ENCODE data around the gene ATAD3B. TPM values are rescaled to one million over a fixed set of nuclear protein-coding genes. Genes with fewer than 3 reads are reported as not detected.
A peak's percentile ranks its signal among the peaks of the same experiment; 100 is the strongest.

The ATAD3B gene
- polyA plus RNA-seq, 1 donor (not counting 4 experiments of a cell fraction or from before 2014, with no cell fraction given), result 20.6 TPM

DNA sequence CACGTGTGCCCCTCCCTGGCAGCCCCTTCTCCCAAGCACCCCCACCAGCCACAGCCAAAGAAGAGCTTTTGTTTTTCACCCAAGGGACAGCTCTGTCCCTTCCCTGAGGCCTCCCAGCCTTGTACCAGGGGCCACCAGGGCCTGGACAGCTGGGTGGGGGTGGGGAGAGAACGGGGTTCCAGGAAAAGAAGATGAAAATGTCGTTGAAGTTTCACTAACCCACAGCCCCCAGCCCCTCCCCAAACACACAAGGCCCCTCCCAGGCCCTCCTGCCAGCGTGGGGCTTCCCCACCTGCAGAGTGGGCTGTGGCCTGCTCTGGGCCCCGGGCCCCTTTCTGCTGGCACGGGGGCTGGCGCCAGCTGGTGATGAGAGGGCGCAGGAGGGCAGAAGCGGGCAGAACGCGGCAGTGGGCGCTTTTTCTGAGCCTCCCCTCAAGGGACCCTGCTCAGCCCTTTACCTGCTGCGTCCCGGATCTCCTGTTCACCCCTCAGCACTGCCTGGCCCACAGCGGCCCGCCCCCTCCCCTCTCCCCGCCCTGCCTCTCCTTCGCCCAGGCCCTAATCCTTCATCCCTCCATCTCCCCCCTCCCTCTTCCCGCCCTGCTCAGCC is 45.0 kb upstream of the ATAD3B start:
- Histone ChIP-seq H3K4me3 (ENCODE audit: control insufficient read depth in 2 of 3, extremely low read depth in 1 of 3, insufficient read depth in 2 of 3, low read depth in 1 of 3, low read length in 3 of 3) (no peak overlapping the region), H3K4me2 (ENCODE audit: control insufficient read depth, extremely low read depth, insufficient read depth, low read depth, low read length) (no peak overlapping the region), H3K36me3 (ENCODE audit: control insufficient read depth in 2 of 2, extremely low read depth in 1 of 2, insufficient read depth in 2 of 2, low read length in 2 of 2) (no peaks in the 10 kb centered on the region), H3K27me3 (ENCODE audit: control insufficient read depth, extremely low read depth, insufficient read depth, low read length) (no peaks in the 10 kb centered on the region), H3K9me3 (ENCODE audit: control insufficient read depth, low read depth, low read length) (no peaks in the 10 kb centered on the region), H3K27ac (ENCODE audit: control insufficient read depth, insufficient read depth, low read length) (no peak overlapping the region), H2AFZ (ENCODE audit: control insufficient read depth, low read length) (no peak overlapping the region), H3K4me1 (ENCODE audit: control insufficient read depth, extremely low read depth, insufficient read depth, low read length) (peaks cover 16% of the 10 kb centered on the region), H3K9ac (ENCODE audit: control insufficient read depth, extremely low read depth, insufficient read depth, low read length) (no peak overlapping the region), H4K20me1 (ENCODE audit: control insufficient read depth, extremely low read depth, insufficient read depth, low read length) (no peaks in the 10 kb centered on the region), H3K9me1 (ENCODE audit: control insufficient read depth, extremely low read depth, insufficient read depth, low read length) (no peaks in the 10 kb centered on the region), H3K79me2 (ENCODE audit: control insufficient read depth, insufficient read depth, low read length) (no peaks in the 10 kb centered on the region)
- DNase-seq (ENCODE audit: low read depth, low spot score) (no peak), FAIRE-seq (no peak)
- dilution Hi-C loops (cut with MboI; ENCODE audit: extremely low pct_ligation_motif_present, low sequenced_read_pairs), result no loop called here
- no peak for TF ChIP-seq EZH2 (IDR thresholded peaks at IDR 0.05; ENCODE audit: low read length)
- TF ChIP-seq, protein P1, sequence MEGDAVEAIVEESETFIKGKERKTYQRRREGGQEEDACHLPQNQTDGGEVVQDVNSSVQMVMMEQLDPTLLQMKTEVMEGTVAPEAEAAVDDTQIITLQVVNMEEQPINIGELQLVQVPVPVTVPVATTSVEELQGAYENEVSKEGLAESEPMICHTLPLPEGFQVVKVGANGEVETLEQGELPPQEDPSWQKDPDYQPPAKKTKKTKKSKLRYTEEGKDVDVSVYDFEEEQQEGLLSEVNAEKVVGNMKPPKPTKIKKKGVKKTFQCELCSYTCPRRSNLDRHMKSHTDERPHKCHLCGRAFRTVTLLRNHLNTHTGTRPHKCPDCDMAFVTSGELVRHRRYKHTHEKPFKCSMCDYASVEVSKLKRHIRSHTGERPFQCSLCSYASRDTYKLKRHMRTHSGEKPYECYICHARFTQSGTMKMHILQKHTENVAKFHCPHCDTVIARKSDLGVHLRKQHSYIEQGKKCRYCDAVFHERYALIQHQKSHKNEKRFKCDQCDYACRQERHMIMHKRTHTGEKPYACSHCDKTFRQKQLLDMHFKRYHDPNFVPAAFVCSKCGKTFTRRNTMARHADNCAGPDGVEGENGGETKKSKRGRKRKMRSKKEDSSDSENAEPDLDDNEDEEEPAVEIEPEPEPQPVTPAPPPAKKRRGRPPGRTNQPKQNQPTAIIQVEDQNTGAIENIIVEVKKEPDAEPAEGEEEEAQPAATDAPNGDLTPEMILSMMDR (optimal IDR thresholded peaks at IDR 0.05 in 1 of 3, IDR thresholded peaks at IDR 0.05 in 1 of 3, conservative IDR thresholded peaks at IDR 0.05 in 1 of 3; ENCODE audit: extremely low read depth in 1 of 3, insufficient read depth in 2 of 3, low read length in 3 of 3), result no peak

DNA sequence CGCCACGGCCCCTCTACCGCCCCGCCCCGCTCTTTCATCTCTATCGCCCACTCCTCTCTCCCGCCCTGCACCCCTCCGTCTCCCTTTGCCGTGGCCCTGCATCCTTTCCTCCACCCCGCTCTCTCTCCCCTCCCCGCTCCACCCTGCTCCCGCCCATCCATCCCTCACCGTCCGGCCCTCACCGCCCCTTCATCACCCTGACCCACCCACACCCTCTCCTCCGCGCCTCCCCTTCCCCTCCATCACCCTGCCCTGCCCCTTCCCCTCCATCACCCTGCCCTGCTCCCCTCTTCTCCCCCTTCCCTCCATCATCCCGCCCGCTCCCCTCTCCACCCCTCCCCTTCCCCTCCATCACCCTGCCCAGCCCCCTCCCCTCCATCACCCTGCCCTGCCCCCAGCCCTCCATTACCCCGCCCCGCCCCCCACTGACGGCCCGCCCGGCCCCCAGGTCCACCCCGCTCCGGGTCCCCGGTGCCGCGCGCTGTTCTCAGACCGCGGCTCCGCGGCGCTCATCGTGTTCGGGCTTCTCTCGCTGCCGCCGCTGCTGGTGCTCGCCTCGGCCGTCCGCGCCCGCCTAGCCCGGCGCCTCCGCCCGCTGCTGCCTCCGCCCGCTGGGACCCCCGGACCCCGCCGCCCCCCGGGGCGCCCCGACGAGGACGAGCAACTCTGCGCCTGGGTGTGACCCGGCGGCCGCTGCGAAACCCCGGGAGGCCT is 44.3 kb upstream of the ATAD3B start:
- TF ChIP-seq EZH2 (IDR thresholded peaks at IDR 0.05; ENCODE audit: low read length), result no peak
- TF ChIP-seq, protein P1 (optimal IDR thresholded peaks at IDR 0.05 in 1 of 3, IDR thresholded peaks at IDR 0.05 in 1 of 3, conservative IDR thresholded peaks at IDR 0.05 in 1 of 3; ENCODE audit: extremely low read depth in 1 of 3, insufficient read depth in 2 of 3, low read length in 3 of 3), result no peak
- Histone ChIP-seq H3K36me3 (ENCODE audit: control insufficient read depth in 2 of 2, extremely low read depth in 1 of 2, insufficient read depth in 2 of 2, low read length in 2 of 2) (no peaks in the 10 kb centered on the region), H3K9me3 (ENCODE audit: control insufficient read depth, low read depth, low read length) (no peaks in the 10 kb centered on the region), H4K20me1 (ENCODE audit: control insufficient read depth, extremely low read depth, insufficient read depth, low read length) (no peaks in the 10 kb centered on the region), H3K4me2 (ENCODE audit: control insufficient read depth, extremely low read depth, insufficient read depth, low read depth, low read length) (peak overlapping the region; percentile 27), H3K9ac (ENCODE audit: control insufficient read depth, extremely low read depth, insufficient read depth, low read length) (no peak overlapping the region), H3K4me3 (ENCODE audit: control insufficient read depth in 2 of 3, extremely low read depth in 1 of 3, insufficient read depth in 2 of 3, low read depth in 1 of 3, low read length in 3 of 3) (peak overlapping the region in 1 of 3 experiments; percentile 48), H3K9me1 (ENCODE audit: control insufficient read depth, extremely low read depth, insufficient read depth, low read length) (no peaks in the 10 kb centered on the region), H3K4me1 (ENCODE audit: control insufficient read depth, extremely low read depth, insufficient read depth, low read length) (peaks cover 12% of the 10 kb centered on the region), H2AFZ (ENCODE audit: control insufficient read depth, low read length) (no peak overlapping the region), H3K79me2 (ENCODE audit: control insufficient read depth, insufficient read depth, low read length) (no peaks in the 10 kb centered on the region), H3K27me3 (ENCODE audit: control insufficient read depth, extremely low read depth, insufficient read depth, low read length) (no peaks in the 10 kb centered on the region), H3K27ac (ENCODE audit: control insufficient read depth, insufficient read depth, low read length) (no peak overlapping the region)
- no peak for DNase-seq (ENCODE audit: low read depth, low spot score)
- FAIRE-seq, result no peak
- dilution Hi-C loops (cut with MboI; ENCODE audit: extremely low pct_ligation_motif_present, low sequenced_read_pairs), result no loop called here
